Fibroblast of peridontal ligament (primary cell): ENCODE results near the gene CNST.
A peak's percentile ranks its signal among the peaks of the same experiment; 100 is the strongest.

Source experiments
- DNase-seq: peaks from one replicate; pipeline ENCODE4 v3.0.0-alpha.2; 2010; ENCODE audit errors: extremely low read depth

Gene CNST

GRCh38 chr1:246566128-246566812 lies at the start of gene CNST, which contains the start of gene TFB2M:
Gene CNST (plus strand): TSS chr1:246566456. CDS start chr1:246591563, 25,107 bp downstream.
Gene TFB2M (minus strand): TSS chr1:246566261. CDS start chr1:246566138, 123 bp downstream.
- peak; percentile 98 for DNase-seq

GRCh38 chr1:246517391-246517790 lies 48.9 kb upstream of the CNST start:
- no peak for DNase-seq

GRCh38 chr1:246518456-246519205 lies 47.6 kb upstream of the CNST start:
- no peak for DNase-seq

GRCh38 chr1:246519514-246519913 lies 46.7 kb upstream of the CNST start:
- no peak for DNase-seq

GRCh38 chr1:246526380-246526779 lies 39.9 kb upstream of the CNST start:
- DNase-seq = no peak

GRCh38 chr1:246526915-246527314 lies 39.3 kb upstream of the CNST start:
- no peak for DNase-seq

- no peak for DNase-seq
These were observed 38.7 kb upstream of the CNST start for GRCh38 chr1:246527402-246528088.

- DNase-seq = no peak
These were observed 37.1 kb upstream of the CNST start for GRCh38 chr1:246528933-246529731.

GRCh38 chr1:246530482-246530881 lies 35.8 kb upstream of the CNST start:
- no peak for DNase-seq

GRCh38 chr1:246532519-246532918 lies 33.7 kb upstream of the CNST start:
- no peak for DNase-seq

- DNase-seq = no peak
These were observed 32.8 kb upstream of the CNST start for GRCh38 chr1:246533371-246533905.

- DNase-seq = no peak
These were observed 32.1 kb upstream of the CNST start for GRCh38 chr1:246534114-246534513.

- DNase-seq = no peak
These were observed 28.8 kb upstream of the CNST start for GRCh38 chr1:246537441-246537840.

- no peak for DNase-seq
These were observed 28.4 kb upstream of the CNST start for GRCh38 chr1:246537887-246538286.

GRCh38 chr1:246540738-246541491 lies 25.3 kb upstream of the CNST start:
- no peak for DNase-seq

- DNase-seq = no peak
These were observed 22.3 kb upstream of the CNST start for GRCh38 chr1:246544001-246544400.

- DNase-seq = no peak
These were observed 16.6 kb upstream of the CNST start for GRCh38 chr1:246549665-246550064.

GRCh38 chr1:246550402-246550801 lies 15.9 kb upstream of the CNST start:
- no peak for DNase-seq

- DNase-seq = no peak
These were observed 14.1 kb upstream of the CNST start for GRCh38 chr1:246552110-246552509.

- no peak for DNase-seq
These were observed 12.1 kb upstream of the CNST start for GRCh38 chr1:246554201-246554600.

GRCh38 chr1:246558041-246558440 lies 8.2 kb upstream of the CNST start:
- no peak for DNase-seq
